CD4-positive, alpha-beta memory T cell (primary cell): ENCODE data around the gene P2RY12. TPM values are rescaled to one million over a fixed set of nuclear protein-coding genes. Genes with fewer than 3 reads are reported as not detected.

ENCODE experiments used
- CTCF ChIA-PET: fragments of 350-600 bp; sonication (Branson Sonifier 250); formaldehyde crosslinking; loops from one replicate; lab custom pipeline; 2021; ENCODE audit warnings: inconsistent platforms; ENCODE audit not compliant: partially characterized antibody; lab: Charles Lee
- POLR2A ChIA-PET: fragments of 350-600 bp; sonication (Branson Sonifier 250); formaldehyde crosslinking; loops from one replicate; lab custom pipeline; 2021; ENCODE audit not compliant: partially characterized antibody; lab: Charles Lee
- DNase-seq, 5 donors: peaks; one replicate each; pipeline versions ENCODE4 v3.0.0 to v3.0.0-alpha.2; 2020 to 2022; ENCODE audit warnings: mixed read lengths in 1 of 5
- H3K27ac ChIP-seq: one replicate; pipeline ENCODE4 v1.7.0; 2013; ENCODE audit warnings: low read depth, low read length
- H3K27me3 ChIP-seq: 2 replicates; pipeline ENCODE4 v1.7.0; 2013; ENCODE audit warnings: mild to moderate bottlenecking, low read length, moderate library complexity; ENCODE audit not compliant: insufficient read depth
- H3K36me3 ChIP-seq: 2 replicates; pipeline ENCODE4 v1.7.0; 2013; ENCODE audit warnings: mild to moderate bottlenecking, low read length, moderate library complexity; ENCODE audit not compliant: insufficient read depth
- H3K4me1 ChIP-seq: 2 replicates; pipeline ENCODE4 v1.7.0; 2013; ENCODE audit warnings: mild to moderate bottlenecking, low read length, moderate library complexity; ENCODE audit not compliant: insufficient read depth
- H3K4me3 ChIP-seq, 2 donors: one replicate each; pipeline ENCODE4 v1.7.0; 2013; ENCODE audit warnings: low read length in 2 of 2, mild to moderate bottlenecking in 1 of 2
- H3K9me3 ChIP-seq, 2 donors: one replicate each; pipeline ENCODE4 v1.7.0; 2013; ENCODE audit warnings: low read length in 2 of 2, control low read depth in 1 of 2; ENCODE audit not compliant: control insufficient read depth in 1 of 2
- H3K27ac Mint-ChIP-seq, 7 donors: one replicate each; pipeline ENCODE4 v1.8.0; 2020 to 2021; ENCODE audit warnings: mixed read lengths in 7 of 7, mild to moderate bottlenecking in 6 of 7, inconsistent platforms in 3 of 7, moderate library complexity in 3 of 7
- H3K27me3 Mint-ChIP-seq, 2 donors: one replicate each; pipeline ENCODE4 v1.8.0; 2020 to 2021; ENCODE audit warnings: mixed read lengths in 2 of 2
- H3K36me3 Mint-ChIP-seq, 2 donors: one replicate each; pipeline ENCODE4 v1.8.0; 2020 to 2021; ENCODE audit warnings: mixed read lengths in 2 of 2, inconsistent platforms in 1 of 2, mild to moderate bottlenecking in 1 of 2
- H3K4me1 Mint-ChIP-seq, 4 donors: one replicate each; pipeline ENCODE4 v1.8.0; 2020 to 2021; ENCODE audit warnings: mixed read lengths in 4 of 4, mild to moderate bottlenecking in 1 of 4
- H3K4me3 Mint-ChIP-seq, 8 donors: one replicate each; pipeline ENCODE4 v1.8.0; 2020 to 2021; ENCODE audit warnings: mixed read lengths in 8 of 8, mild to moderate bottlenecking in 7 of 8, moderate library complexity in 6 of 8, inconsistent platforms in 3 of 8
- H3K9me3 Mint-ChIP-seq, 8 donors: one replicate each; pipeline ENCODE4 v1.8.0; 2020 to 2021; ENCODE audit warnings: mixed read lengths in 8 of 8, mild to moderate bottlenecking in 5 of 8, inconsistent platforms in 3 of 8, moderate library complexity in 1 of 8
- intact Hi-C: fragments of 100-400 bp; cut with micrococcal nuclease; formaldehyde crosslinking; loops from one replicate; pipeline ENCODE4 v1.15.1; 2023
- polyA plus RNA-seq, 2 donors: library from polyadenylated mRNA; unstranded; fragments of 300-500 nt; fragmentation: Illumina TruSeq; gene quantifications; one replicate each; pipeline ENCODE4 v1.2.3, GENCODE V29; 2021
- total RNA-seq, 2 experiments: library from RNA; stranded (reverse); gene quantifications; one replicate each; pipeline ENCODE4 v1.2.3, GENCODE V29; 2021

P2RY12 gene
- total and polyA plus RNA-seq, 4 experiments from 2014 or later, result not detected

DNA sequence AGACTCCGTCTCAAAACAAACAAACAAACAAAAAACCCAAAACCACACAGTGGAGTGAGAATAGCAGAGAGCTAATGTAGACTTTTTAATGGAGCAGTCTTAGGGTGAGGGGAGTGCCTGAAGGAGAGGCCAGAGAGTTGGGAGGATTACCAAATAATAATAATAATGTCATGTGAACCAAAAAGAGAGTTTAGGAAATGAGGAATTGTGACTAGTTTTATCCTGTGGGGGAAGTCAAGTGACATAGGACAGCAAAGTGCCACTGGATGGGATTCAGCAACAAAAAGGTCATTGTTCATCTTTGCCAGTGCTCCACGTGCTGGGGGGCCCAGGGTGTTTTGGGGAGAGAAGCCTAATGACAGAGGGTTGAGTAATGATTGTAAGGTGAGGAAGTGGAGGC lies 80.8 kb downstream of the P2RY12 start:
- no peaks in the 10 kb centered on the region for H3K36me3 ChIP-seq
- Mint-ChIP-seq H3K36me3 (no peaks in the 10 kb centered on the region), H3K27me3 (peaks cover 10 to 15% of the 10 kb centered on the region in 2 donors), H3K27ac (no peak overlapping the region), H3K4me3 (no peak overlapping the region), H3K4me1 (peaks cover 5 to 14% (median 12%) of the 10 kb centered on the region in 4 donors), H3K9me3 (peaks cover 0 to 3% (median 0%) of the 10 kb centered on the region in 8 donors)
- DNase-seq, result no peak
- intact Hi-C loops, result no loop called here
- H3K4me1 ChIP-seq, result peaks cover 10% of the 10 kb centered on the region
- ChIA-PET CTCF (interaction anchor here (0.7 kb wide), 1 partner anchor 23 kb away, joined by 4 read pairs; no protein-coding TSS in a partner anchor), POLR2A (no interaction called here)
- H3K27ac ChIP-seq, result no peak overlapping the region
- H3K4me3 ChIP-seq, result no peak overlapping the region
- H3K9me3 ChIP-seq, result no peaks in the 10 kb centered on the region
- H3K27me3 ChIP-seq, result no peaks in the 10 kb centered on the region

DNA sequence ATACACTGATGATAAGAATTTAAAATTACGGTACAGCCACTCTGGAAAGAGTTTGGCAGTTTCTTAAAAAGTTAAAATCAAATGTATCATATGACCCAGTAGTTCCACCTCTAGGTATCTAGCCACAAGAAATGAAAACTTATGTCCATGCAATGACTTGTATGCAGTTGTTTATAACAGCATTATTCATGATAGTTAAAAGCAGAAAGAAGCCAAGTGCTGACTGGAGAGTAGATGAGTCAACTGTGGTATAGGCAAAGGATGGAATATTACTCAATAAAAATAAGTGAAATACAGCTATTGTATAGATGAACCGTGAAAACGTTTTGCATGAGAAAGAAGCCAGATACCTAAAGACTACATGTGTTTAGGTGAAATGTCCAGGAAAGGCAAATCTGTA lies 82.8 kb downstream of the P2RY12 start:
- Mint-ChIP-seq H3K27ac (no peak overlapping the region), H3K36me3 (no peaks in the 10 kb centered on the region), H3K9me3 (peaks cover 0 to 1% (median 0%) of the 10 kb centered on the region in 8 donors), H3K4me3 (no peak overlapping the region), H3K27me3 (peaks cover 12 to 18% of the 10 kb centered on the region in 2 donors), H3K4me1 (peaks cover 5 to 14% (median 12%) of the 10 kb centered on the region in 4 donors)
- no peak overlapping the region for H3K4me3 ChIP-seq
- no peaks in the 10 kb centered on the region for H3K36me3 ChIP-seq
- H3K4me1 ChIP-seq, result peaks cover 10% of the 10 kb centered on the region
- H3K27ac ChIP-seq, result no peak overlapping the region
- ChIA-PET CTCF (no interaction called here), POLR2A (no interaction called here)
- H3K27me3 ChIP-seq, result no peaks in the 10 kb centered on the region
- intact Hi-C loops, result no loop called here
- no peak for DNase-seq
- H3K9me3 ChIP-seq, result no peaks in the 10 kb centered on the region

DNA sequence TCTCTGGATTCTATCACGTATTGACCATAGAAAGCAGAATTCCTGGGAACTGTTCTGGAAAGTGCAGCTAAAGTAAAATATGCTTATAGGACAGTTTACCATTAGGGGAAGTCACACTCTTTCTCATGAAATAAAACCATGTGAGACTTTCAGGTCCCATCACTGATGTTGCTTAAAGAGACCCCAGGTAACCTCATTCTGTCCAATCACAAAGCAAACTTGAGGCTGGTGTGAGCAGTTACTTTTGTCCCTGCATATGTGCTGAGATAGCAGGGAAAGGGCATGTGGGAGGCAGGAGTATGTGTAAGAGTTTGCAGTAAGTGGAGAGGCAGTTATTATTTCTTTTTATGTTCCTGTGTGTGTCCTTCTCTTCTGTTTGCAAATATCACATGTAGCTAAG lies 84.0 kb downstream of the P2RY12 start:
- intact Hi-C loops, result no loop called here
- no peaks in the 10 kb centered on the region for H3K9me3 ChIP-seq
- Mint-ChIP-seq H3K36me3 (no peaks in the 10 kb centered on the region), H3K27me3 (peaks cover 10 to 18% of the 10 kb centered on the region in 2 donors), H3K4me1 (peaks cover 3 to 8% (median 7%) of the 10 kb centered on the region in 4 donors), H3K27ac (no peak overlapping the region), H3K4me3 (no peak overlapping the region), H3K9me3 (peaks cover 0 to 1% (median 0%) of the 10 kb centered on the region in 8 donors)
- ChIA-PET CTCF (no interaction called here), POLR2A (no interaction called here)
- peaks cover 8% of the 10 kb centered on the region for H3K4me1 ChIP-seq
- no peaks in the 10 kb centered on the region for H3K27me3 ChIP-seq
- H3K4me3 ChIP-seq, result no peak overlapping the region
- no peak for DNase-seq
- no peaks in the 10 kb centered on the region for H3K36me3 ChIP-seq
- no peak overlapping the region for H3K27ac ChIP-seq

DNA sequence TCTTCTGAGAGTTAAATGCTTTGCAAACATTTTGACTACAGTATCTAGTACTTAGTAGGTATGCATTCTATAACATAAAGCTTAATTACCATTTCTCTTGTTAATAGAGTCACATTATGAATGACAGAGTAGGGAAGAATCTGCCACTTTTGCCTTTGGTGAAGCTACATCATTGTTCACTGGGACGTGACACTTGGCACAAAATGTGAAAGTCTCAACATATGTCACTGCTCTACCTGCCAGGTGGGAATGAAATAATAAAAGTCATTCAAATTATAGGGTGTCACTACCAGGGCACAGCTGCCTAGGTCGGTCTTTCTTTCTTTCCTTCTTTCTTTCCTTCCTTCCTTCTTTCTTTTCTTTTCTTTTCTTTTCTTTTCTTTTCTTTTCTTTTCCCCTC lies 85.5 kb downstream of the P2RY12 start:
- no peaks in the 10 kb centered on the region for H3K36me3 Mint-ChIP-seq
- Histone ChIP-seq H3K27ac (no peak overlapping the region), H3K9me3 (no peaks in the 10 kb centered on the region), H3K36me3 (no peaks in the 10 kb centered on the region), H3K4me1 (no peaks in the 10 kb centered on the region), H3K4me3 (no peak overlapping the region), H3K27me3 (no peaks in the 10 kb centered on the region)
- H3K27ac Mint-ChIP-seq, result no peak overlapping the region
- H3K27me3 Mint-ChIP-seq, result peaks cover 10 to 24% of the 10 kb centered on the region in 2 donors
- H3K4me1 Mint-ChIP-seq, result no peaks in the 10 kb centered on the region
- H3K4me3 Mint-ChIP-seq, result no peak overlapping the region
- ChIA-PET POLR2A (no interaction called here), CTCF (interaction anchor here (1.1 kb wide), 1 partner anchor 11 kb away, joined by 5 read pairs; no protein-coding TSS in a partner anchor)
- no peak for DNase-seq
- H3K9me3 Mint-ChIP-seq, result peaks cover 0 to 1% (median 0%) of the 10 kb centered on the region in 8 donors
- intact Hi-C loops, result no loop called here

DNA sequence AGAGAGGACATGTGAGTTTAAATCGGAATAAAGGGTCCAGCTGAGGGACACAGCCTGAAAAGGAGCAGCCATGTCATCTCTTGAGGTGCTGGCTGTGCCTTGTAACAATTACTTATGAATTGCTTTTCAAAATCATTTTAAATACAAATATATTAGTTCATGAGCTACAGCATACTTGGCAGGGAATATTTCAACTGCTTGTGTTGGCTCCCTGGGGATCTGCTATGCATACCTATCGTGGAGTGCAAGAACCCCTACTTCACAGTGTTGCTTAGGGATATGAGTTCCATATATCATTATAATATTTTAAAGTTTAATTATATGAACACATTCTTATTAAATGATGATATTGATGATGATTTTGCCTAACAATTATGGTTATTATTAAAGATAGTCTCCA lies 87.1 kb downstream of the P2RY12 start:
- Mint-ChIP-seq H3K9me3 (peaks cover 0 to under 1% (median 0%) of the 10 kb centered on the region in 8 donors), H3K27me3 (peaks cover 7 to 20% of the 10 kb centered on the region in 2 donors), H3K27ac (no peak overlapping the region), H3K4me1 (no peaks in the 10 kb centered on the region), H3K36me3 (no peaks in the 10 kb centered on the region), H3K4me3 (no peak overlapping the region)
- H3K9me3 ChIP-seq, result no peaks in the 10 kb centered on the region
- no peak overlapping the region for H3K4me3 ChIP-seq
- H3K36me3 ChIP-seq, result no peaks in the 10 kb centered on the region
- no peak for DNase-seq
- no peak overlapping the region for H3K27ac ChIP-seq
- no peaks in the 10 kb centered on the region for H3K4me1 ChIP-seq
- intact Hi-C loops, result no loop called here
- CTCF ChIA-PET, result interaction anchor here (1.2 to 1.5 kb wide), 2 partner anchors 9 to 130 kb away, joined by 3 to 4 read pairs; no protein-coding TSS in a partner anchor
- no peaks in the 10 kb centered on the region for H3K27me3 ChIP-seq
- POLR2A ChIA-PET, result no interaction called here

DNA sequence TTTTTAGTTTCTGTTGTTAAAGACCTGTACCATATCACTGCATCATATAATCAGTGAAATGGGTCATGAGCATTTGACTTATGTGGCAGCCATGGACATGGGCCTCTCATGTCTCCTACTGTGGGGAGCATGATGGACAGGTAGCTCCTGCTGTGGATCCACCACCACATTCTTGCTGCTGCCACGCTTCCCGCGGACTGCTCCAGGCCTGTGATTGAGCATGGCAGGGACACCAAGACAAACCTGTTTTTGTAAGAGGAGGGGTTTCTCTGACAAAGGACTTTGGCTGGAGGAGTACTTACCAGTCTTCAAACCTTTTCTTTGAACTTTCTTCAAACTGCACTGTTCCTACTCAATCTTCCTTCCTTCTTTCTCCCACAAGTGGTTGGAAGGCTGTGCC lies 88.3 kb downstream of the P2RY12 start:
- Mint-ChIP-seq H3K27ac (no peak overlapping the region), H3K4me1 (no peaks in the 10 kb centered on the region), H3K9me3 (no peaks in the 10 kb centered on the region), H3K4me3 (no peak overlapping the region), H3K27me3 (peaks cover 7 to 18% of the 10 kb centered on the region in 2 donors), H3K36me3 (no peaks in the 10 kb centered on the region)
- intact Hi-C loops, result no loop called here
- ChIA-PET CTCF (no interaction called here), POLR2A (no interaction called here)
- H3K4me1 ChIP-seq, result no peaks in the 10 kb centered on the region
- H3K27ac ChIP-seq, result no peak overlapping the region
- H3K4me3 ChIP-seq, result no peak overlapping the region
- no peaks in the 10 kb centered on the region for H3K27me3 ChIP-seq
- H3K9me3 ChIP-seq, result no peaks in the 10 kb centered on the region
- H3K36me3 ChIP-seq, result no peaks in the 10 kb centered on the region
- no peak for DNase-seq

DNA sequence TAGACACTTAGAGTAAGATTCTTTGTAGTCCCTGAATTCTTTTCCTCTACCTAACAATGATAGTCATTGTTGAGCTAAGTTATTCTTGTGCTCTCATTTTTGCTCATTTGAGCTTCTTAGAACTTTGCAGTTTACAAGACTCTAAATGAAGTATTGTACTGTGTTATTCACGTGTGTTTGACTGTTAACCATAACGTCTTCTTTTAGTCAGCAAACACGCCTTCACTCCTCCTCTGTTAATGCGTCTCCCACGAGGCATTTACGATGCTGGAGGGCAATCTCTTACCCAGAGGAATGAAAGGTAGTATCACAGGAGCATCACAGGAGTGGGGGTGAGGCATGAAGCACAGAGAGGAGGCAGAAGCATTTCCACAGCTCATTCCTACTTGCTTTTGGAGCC lies 91.4 kb downstream of the P2RY12 start:
- H3K27ac Mint-ChIP-seq, result no peak overlapping the region
- DNase-seq, result no peak
- no peaks in the 10 kb centered on the region for H3K4me1 Mint-ChIP-seq
- CTCF ChIA-PET, result interaction anchor here (1.0 to 3.0 kb wide), 3 partner anchors 12 to 126 kb away, joined by 4 to 15 read pairs (median 4); no protein-coding TSS in a partner anchor
- no peaks in the 10 kb centered on the region for H3K9me3 Mint-ChIP-seq
- no peak overlapping the region for H3K4me3 Mint-ChIP-seq
- no peaks in the 10 kb centered on the region for H3K9me3 ChIP-seq
- POLR2A ChIA-PET, result no interaction called here
- intact Hi-C loops, result loop anchor here (5.0 kb wide), 1 partner anchor 34 kb away; the partner anchor contains the start of gene P2RY13
- no peaks in the 10 kb centered on the region for H3K27me3 ChIP-seq
- no peaks in the 10 kb centered on the region for H3K36me3 Mint-ChIP-seq
- H3K4me1 ChIP-seq, result no peaks in the 10 kb centered on the region
- no peak overlapping the region for H3K4me3 ChIP-seq
- H3K36me3 ChIP-seq, result no peaks in the 10 kb centered on the region
- H3K27ac ChIP-seq, result no peak overlapping the region
- H3K27me3 Mint-ChIP-seq, result peaks cover 2 to 9% of the 10 kb centered on the region in 2 donors
